Heart left ventricle (tissue), 16 donors: ENCODE results near the gene MICAL3. TPM values are rescaled to one million over a fixed set of nuclear protein-coding genes. Genes with fewer than 3 reads are reported as not detected.

Source experiments
- ATAC-seq, 4 donors: fragments of 200-7000 bp; cut with Tn5 transposase; one replicate each; pipeline ENCODE4 v1.9.1; 2020 to 2022; ENCODE audit warnings: moderate library complexity in 4 of 4, mild to moderate bottlenecking in 3 of 4, moderate number of reproducible peaks in 1 of 4
- DNase-seq, 5 donors: peaks; one replicate each; pipeline ENCODE4 v3.0.0-alpha.2; 2020
- H3K27ac ChIP-seq, 12 donors: fragments of 200-600 bp; sonication (generic) in 4 of 12; one replicate each; pipeline versions ENCODE4 v1.5.0 to v1.8.0; 2016 to 2022; ENCODE audit warnings: mild to moderate bottlenecking in 2 of 12
- H3K27me3 ChIP-seq, 9 donors: fragments of 200-600 bp; sonication (generic) in 2 of 9; one replicate each; pipeline versions ENCODE4 v1.5.1 to v1.8.0; 2016 to 2022; ENCODE audit warnings: mild to moderate bottlenecking in 3 of 9
- H3K36me3 ChIP-seq, 9 donors: fragments of 200-600 bp; sonication (generic) in 2 of 9; one replicate each; pipeline versions ENCODE4 v1.5.0 to v1.8.0; 2018 to 2022; ENCODE audit warnings: mild to moderate bottlenecking in 2 of 9
- H3K4me1 ChIP-seq, 12 donors: fragments of 200-600 bp; sonication (generic) in 4 of 12; one replicate each; pipeline versions ENCODE4 v1.5.0 to v1.8.0; 2016 to 2022; ENCODE audit warnings: mild to moderate bottlenecking in 3 of 12
- H3K4me3 ChIP-seq, 12 donors: fragments of 200-600 bp; sonication (generic) in 4 of 12; one replicate each; pipeline versions ENCODE4 v1.5.0 to v1.8.0; 2017 to 2022; ENCODE audit warnings: mild to moderate bottlenecking in 9 of 12, moderate library complexity in 4 of 12
- H3K9me3 ChIP-seq, 12 donors: fragments of 200-600 bp; sonication (generic) in 4 of 12; one replicate each; pipeline versions ENCODE4 v1.5.0 to v1.8.0; 2016 to 2022; ENCODE audit warnings: mild to moderate bottlenecking in 1 of 12
- CTCF ChIP-seq, 12 donors: fragments of 200-600 bp; sonication (generic) in 4 of 12; IDR thresholded peaks; one replicate each; pipeline versions ENCODE4 v1.5.0 to v1.8.0; 2018 to 2022; ENCODE audit warnings: antibody characterized with exemption in 12 of 12, mild to moderate bottlenecking in 5 of 12
- POLR2A ChIP-seq, 2 donors: fragments of 450-650 bp; IDR thresholded peaks; one replicate each; pipeline ENCODE4 v1.6.1; 2017; ENCODE audit warnings: antibody characterized with exemption in 2 of 2, mild to moderate bottlenecking in 2 of 2, moderate library complexity in 2 of 2
- WGBS, 4 donors: extraction: QIAGEN DNeasy Blood & Tissue Kit in 2 of 4; methylation state at CpG; one replicate each; pipeline versions ENCODE4 v1.1.5 to v1.1.7; 2013 to 2018; 5-methylcytosine and 5-hydroxymethylcytosine counted together
- intact Hi-C, 10 donors: fragments of 100-400 bp; cut with DNase I; formaldehyde crosslinking; loops; one replicate each; pipeline versions ENCODE4 v1.11.1 to v1.14.2; 2022
- polyA plus RNA-seq, 2 donors: library from polyadenylated mRNA; stranded (reverse); fragments of 200-250 nt; gene quantifications; one replicate each; pipeline ENCODE4 v1.2.3, GENCODE V29; 2013
- total RNA-seq, 9 donors: library from RNA; depleted of rRNA in 2 of 9; stranded (reverse); fragments of >200 nt in 2 of 9; fragmentation: NEBNext Ultra II Directional in 3 of 9; extraction: Animal tissue kit (Norgen Biotek cat#: 25700) in 3 of 9; gene quantifications; one replicate each; pipeline versions ENCODE4 v1.1.0 to v1.2.4, GENCODE V29; 2016 to 2023
- donor health status: ischemic (EF 13 %, LVEDD 7.1; RV severe dilation, severe dysfunction).
- donor health status: healthy with polysubstance abuse.
- donor health status: DM: no; HTN: yes; CAD: no.
- donor health status: DM: no; HTN: no; CAD: no.
- donor health status: ischemic (EF 25% LVEDD 6.9; RV normal size, moderate dysfunction).
- donor health status: ischemic (EF 25% LVEDD 5.7; RV mildly dilated, moderate dysfunction).
- donor health status: healthy.
- donor health status: DM: yes; HTN: yes; CAD: no.
- donor health status: ischemic (EF 35%, LVEDD 5.7; RV mildly dilated, moderate dysfunction).
- donor health status: nonischemic (EF 11% LVEDD 7.7; RV severe dilation, severe dysfunction).
- donor health status: DM: yes; HTN: yes; CAD: no.
- donor health status: PGD.
- donor health status: ischemic (EF 29% LVEDD 5.4; RV normal size, mild dysfunction).
- donor health status: nonischemic (EF 23%, LVEDD 6.1; RV moderate dilation, normal function).

MICAL3 gene
- total and polyA plus RNA-seq, 11 donors, result 41.3 to 125 (median 83.3) TPM

- intact Hi-C loops, result loop anchor here in 3 of 10 donors (5.0 to 10.0 kb wide), 3 partner anchors 37 to 605 kb away; partner anchors contain the start of gene SLC25A18 (in 1 of the 3)
- no peaks in the 10 kb centered on the region for H3K36me3 ChIP-seq
- DNase-seq (peak in 1 of 5 donors; percentile 5), ATAC-seq (no peak)
- WGBS, 4 donors, result 75 to 81% (median 76%) methylated on average over 23 to 27 of the region's 27 CpGs
- TF ChIP-seq CTCF (IDR thresholded peaks at IDR 0.05) (no peak), POLR2A (IDR thresholded peaks at IDR 0.05) (no peak)
- H3K4me1 ChIP-seq, result peaks cover 0 to 60% (median 8%) of the 10 kb centered on the region in 12 donors
- no peak overlapping the region for H3K27ac ChIP-seq
- H3K9me3 ChIP-seq, result no peaks in the 10 kb centered on the region
- no peak overlapping the region for H3K4me3 ChIP-seq
- H3K27me3 ChIP-seq, result no peaks in the 10 kb centered on the region
These were observed 244.9 kb downstream of the MICAL3 start for GRCh38 chr22:17779286-17780115.

GRCh38 chr22:17778412-17778976 lies 245.9 kb downstream of the MICAL3 start:
- intact Hi-C loops, result loop anchor here in 1 of 10 donors (5.0 kb wide), 1 partner anchor 36 kb away; no protein-coding TSS in a partner anchor
- peak overlapping the region in 1 of 12 donors; percentile 65 for H3K4me3 ChIP-seq
- H3K27ac ChIP-seq, result no peak overlapping the region
- ATAC-seq (no peak), DNase-seq (peak in 1 of 5 donors; percentile 51)
- H3K36me3 ChIP-seq, result no peaks in the 10 kb centered on the region
- no peaks in the 10 kb centered on the region for H3K9me3 ChIP-seq
- TF ChIP-seq CTCF (IDR thresholded peaks at IDR 0.05), result no peak
- TF ChIP-seq POLR2A (IDR thresholded peaks at IDR 0.05), result no peak
- WGBS, 4 donors, result 93 to 99% (median 96%) methylated on average over 14 to 23 of the region's 23 CpGs
- H3K4me1 ChIP-seq, result peaks cover 0 to 64% (median 8%) of the 10 kb centered on the region in 12 donors
- no peaks in the 10 kb centered on the region for H3K27me3 ChIP-seq

- Histone ChIP-seq H3K4me1 (peaks cover 0 to 70% (median 11%) of the 10 kb centered on the region in 12 donors), H3K36me3 (no peaks in the 10 kb centered on the region), H3K27ac (peak overlapping the region in 9 of 12 donors; percentile 25 to 95 (median 62)), H3K4me3 (peak overlapping the region in 10 of 12 donors; percentile 16 to 65 (median 34)), H3K27me3 (no peaks in the 10 kb centered on the region), H3K9me3 (no peaks in the 10 kb centered on the region)
- WGBS, 4 donors, result 60 to 73% (median 70%) methylated on average over 6 of the region's 6 CpGs
- ATAC-seq, result no peak
- DNase-seq, result peak in 1 of 5 donors; percentile 41
- no peak for TF ChIP-seq CTCF (IDR thresholded peaks at IDR 0.05)
- no peak for TF ChIP-seq POLR2A (IDR thresholded peaks at IDR 0.05)
- intact Hi-C loops, result loop anchor here in 1 of 10 donors (5.0 kb wide), 1 partner anchor 35 kb away; no protein-coding TSS in a partner anchor
These were observed 246.7 kb downstream of the MICAL3 start for GRCh38 chr22:17777717-17778044.
